Colonic mucosa (tissue), 4 donors: ENCODE measurements around the gene HUNK. TPM values are rescaled to one million over a fixed set of nuclear protein-coding genes. Genes with fewer than 3 reads are reported as not detected.

Experiments
- DNase-seq: peaks from one replicate; pipeline ENCODE4 v3.0.0-alpha.2; 2020
- H3K27ac ChIP-seq: fragments of 200-600 bp; one replicate; pipeline ENCODE4 v1.8.0; 2021
- H3K27me3 ChIP-seq: fragments of 200-600 bp; one replicate; pipeline ENCODE4 v1.8.0; 2021
- H3K36me3 ChIP-seq: fragments of 200-600 bp; one replicate; pipeline ENCODE4 v1.8.0; 2021
- H3K4me1 ChIP-seq: fragments of 200-600 bp; one replicate; pipeline ENCODE4 v1.8.0; 2021; ENCODE audit warnings: mild to moderate bottlenecking
- H3K4me3 ChIP-seq: fragments of 200-600 bp; one replicate; pipeline ENCODE4 v1.8.0; 2021
- H3K9ac ChIP-seq, 2 donors: one replicate each; pipeline ENCODE4 v1.7.0; 2013; ENCODE audit warnings: control low read depth in 2 of 2, low read depth in 2 of 2, low read length in 2 of 2
- H3K9me3 ChIP-seq: fragments of 200-600 bp; one replicate; pipeline ENCODE4 v1.8.0; 2021
- intact Hi-C: fragments of 100-400 bp; cut with DNase I; formaldehyde crosslinking; loops from one replicate; pipeline ENCODE4 v1.14.1; 2022
- total RNA-seq, 2 donors: library from RNA; stranded (reverse); fragmentation: NEBNext Ultra II Directional in 1 of 2; extraction: Animal tissue kit (Norgen Biotek cat#: 25700) in 1 of 2; gene quantifications; one replicate each; pipeline ENCODE4 v1.2.1, GENCODE V29; 2021
- TF ChIP-seq, protein P1 (sequence below): fragments of 200-600 bp; IDR thresholded peaks from one replicate; pipeline ENCODE4 v1.8.0; 2022; ENCODE audit warnings: antibody characterized with exemption, mild to moderate bottlenecking
- donor health status: healthy.
- donor health status: DM: no; HTN: no; CAD: no.
- donor health status: DM: no; HTN: no; CAD: no.

The HUNK gene
- total RNA-seq, 2 donors from 2014 or later = 7.2 to 13.0 TPM

DNA sequence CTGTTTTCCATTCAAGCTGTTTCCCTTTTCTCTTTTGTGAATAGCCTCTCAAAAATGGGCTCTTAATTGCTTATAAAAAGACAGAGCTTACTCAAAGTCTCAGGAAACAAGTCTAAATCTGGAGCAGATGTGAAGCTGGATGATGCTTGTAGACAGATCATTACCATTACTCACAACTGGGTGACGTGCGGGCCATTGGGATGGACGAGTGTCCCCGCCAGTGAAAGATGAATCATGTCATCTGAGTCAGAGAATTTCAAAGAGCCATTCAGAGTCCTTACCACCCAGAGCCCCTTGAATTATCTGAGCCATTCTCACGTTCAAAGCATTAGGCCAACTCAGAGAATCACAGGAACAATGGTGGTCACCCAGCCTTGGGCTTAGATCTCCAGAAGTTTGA, 134.6 kb downstream of the HUNK start:
- Histone ChIP-seq H3K9ac (no peak overlapping the region), H3K27me3 (no peaks in the 10 kb centered on the region), H3K4me3 (no peak overlapping the region), H3K4me1 (no peaks in the 10 kb centered on the region), H3K36me3 (no peaks in the 10 kb centered on the region), H3K27ac (no peak overlapping the region), H3K9me3 (no peaks in the 10 kb centered on the region)
- intact Hi-C loops = no loop called here
- no peak for DNase-seq
- TF ChIP-seq, protein P1, sequence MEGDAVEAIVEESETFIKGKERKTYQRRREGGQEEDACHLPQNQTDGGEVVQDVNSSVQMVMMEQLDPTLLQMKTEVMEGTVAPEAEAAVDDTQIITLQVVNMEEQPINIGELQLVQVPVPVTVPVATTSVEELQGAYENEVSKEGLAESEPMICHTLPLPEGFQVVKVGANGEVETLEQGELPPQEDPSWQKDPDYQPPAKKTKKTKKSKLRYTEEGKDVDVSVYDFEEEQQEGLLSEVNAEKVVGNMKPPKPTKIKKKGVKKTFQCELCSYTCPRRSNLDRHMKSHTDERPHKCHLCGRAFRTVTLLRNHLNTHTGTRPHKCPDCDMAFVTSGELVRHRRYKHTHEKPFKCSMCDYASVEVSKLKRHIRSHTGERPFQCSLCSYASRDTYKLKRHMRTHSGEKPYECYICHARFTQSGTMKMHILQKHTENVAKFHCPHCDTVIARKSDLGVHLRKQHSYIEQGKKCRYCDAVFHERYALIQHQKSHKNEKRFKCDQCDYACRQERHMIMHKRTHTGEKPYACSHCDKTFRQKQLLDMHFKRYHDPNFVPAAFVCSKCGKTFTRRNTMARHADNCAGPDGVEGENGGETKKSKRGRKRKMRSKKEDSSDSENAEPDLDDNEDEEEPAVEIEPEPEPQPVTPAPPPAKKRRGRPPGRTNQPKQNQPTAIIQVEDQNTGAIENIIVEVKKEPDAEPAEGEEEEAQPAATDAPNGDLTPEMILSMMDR = no peak

DNA sequence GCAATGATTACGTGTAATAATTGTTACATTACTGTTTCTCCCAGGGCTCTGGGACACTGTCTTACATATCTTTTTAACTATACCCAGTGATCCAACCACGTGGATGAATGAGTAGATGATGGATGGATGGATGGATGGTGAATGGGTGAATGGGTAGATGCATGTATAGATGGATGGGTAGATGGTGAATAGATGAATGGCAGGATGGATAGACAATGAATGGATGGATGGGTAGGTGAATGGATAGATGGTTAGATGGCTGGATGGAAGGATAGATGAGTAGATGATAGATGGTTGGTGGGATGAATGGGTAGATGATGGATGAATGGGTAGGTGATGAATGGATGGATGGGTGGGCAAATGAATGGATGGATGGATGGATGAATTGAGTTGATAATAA, 135.9 kb downstream of the HUNK start:
- TF ChIP-seq, protein P1 = no peak
- Histone ChIP-seq H3K4me3 (no peak overlapping the region), H3K9me3 (no peaks in the 10 kb centered on the region), H3K4me1 (no peaks in the 10 kb centered on the region), H3K27me3 (no peaks in the 10 kb centered on the region), H3K9ac (no peak overlapping the region), H3K27ac (no peak overlapping the region), H3K36me3 (no peaks in the 10 kb centered on the region)
- DNase-seq = no peak
- intact Hi-C loops = no loop called here

DNA sequence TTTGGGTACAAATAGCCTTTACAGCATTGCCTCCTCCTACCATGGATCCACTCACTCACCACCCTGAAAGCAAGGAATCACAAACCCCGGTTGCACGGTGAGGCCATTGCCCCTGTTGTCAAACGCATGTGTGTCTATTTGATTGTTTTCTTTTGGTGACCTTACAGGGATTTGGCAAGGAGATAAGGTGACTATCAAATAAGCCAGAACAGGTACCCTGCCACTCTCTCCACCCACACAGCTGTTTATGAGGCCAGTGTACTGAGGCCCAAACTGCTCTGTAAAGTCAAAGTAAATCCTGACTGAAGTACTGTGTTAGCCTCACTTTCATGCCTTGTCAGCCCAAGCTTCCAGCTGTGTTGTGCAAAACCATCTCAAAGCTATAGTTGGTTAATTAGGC, 136.4 kb downstream of the HUNK start:
- H3K9ac ChIP-seq = no peak overlapping the region
- TF ChIP-seq, protein P1 = no peak
- no peaks in the 10 kb centered on the region for H3K36me3 ChIP-seq
- no peaks in the 10 kb centered on the region for H3K4me1 ChIP-seq
- no peak overlapping the region for H3K27ac ChIP-seq
- no peak overlapping the region for H3K4me3 ChIP-seq
- no peaks in the 10 kb centered on the region for H3K9me3 ChIP-seq
- H3K27me3 ChIP-seq = no peaks in the 10 kb centered on the region
- intact Hi-C loops = no loop called here
- no peak for DNase-seq

DNA sequence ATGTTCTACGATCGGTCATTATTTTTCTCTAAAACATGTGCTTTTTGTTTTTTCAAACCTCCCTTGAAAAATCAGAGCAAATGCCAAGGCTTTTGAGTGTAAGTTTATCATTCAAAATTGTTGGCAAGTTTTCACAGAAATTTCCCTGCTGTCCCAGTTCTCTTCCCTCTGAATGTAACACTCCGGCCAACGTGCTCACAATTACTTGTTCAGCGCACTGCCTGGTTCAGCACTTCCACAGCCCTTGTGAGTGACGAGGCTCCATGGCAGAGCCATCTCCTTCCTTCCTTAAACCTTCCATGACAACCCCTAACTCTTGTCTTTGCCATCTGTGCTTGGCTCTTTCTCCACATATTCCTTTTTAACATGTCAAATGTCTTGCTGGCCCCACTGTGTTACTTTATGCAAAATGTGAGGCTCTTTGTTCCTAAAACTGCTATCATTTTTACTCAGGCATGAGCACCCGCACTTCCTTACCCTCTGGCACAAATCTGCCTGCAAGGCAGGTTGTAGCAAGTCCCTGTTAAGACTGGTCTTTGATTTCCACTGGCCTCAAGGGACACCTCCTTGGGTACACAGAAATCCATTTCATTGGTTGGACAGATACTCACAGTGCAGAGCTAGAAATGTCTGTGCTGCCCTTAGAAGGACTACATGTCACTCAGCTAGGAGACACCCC, 142.8 kb downstream of the HUNK start:
- H3K27me3 ChIP-seq = no peaks in the 10 kb centered on the region
- H3K4me3 ChIP-seq = no peak overlapping the region
- H3K9ac ChIP-seq = no peak overlapping the region
- TF ChIP-seq, protein P1 = no peak
- H3K9me3 ChIP-seq = no peaks in the 10 kb centered on the region
- H3K36me3 ChIP-seq = no peaks in the 10 kb centered on the region
- no peak overlapping the region for H3K27ac ChIP-seq
- H3K4me1 ChIP-seq = no peaks in the 10 kb centered on the region
- intact Hi-C loops = no loop called here
- DNase-seq = no peak

DNA sequence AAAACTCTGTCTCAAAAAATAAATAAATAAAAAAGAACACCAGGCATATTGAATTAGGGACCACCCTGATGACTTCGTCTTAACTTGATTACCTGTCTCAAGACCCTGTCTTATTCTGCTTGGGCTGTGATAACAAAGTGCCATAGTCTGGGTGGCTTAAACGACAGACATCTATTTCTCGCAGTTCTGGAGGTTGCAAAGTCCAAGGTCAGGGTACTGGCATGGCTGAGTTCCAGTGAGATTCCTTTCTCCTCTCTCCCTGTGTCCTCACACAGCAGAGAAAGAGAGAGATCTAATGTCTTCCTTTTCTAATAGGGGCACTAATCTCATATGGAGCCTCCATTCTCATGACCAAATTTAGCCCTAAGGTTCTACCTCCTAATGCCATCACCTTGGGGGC, 145.6 kb downstream of the HUNK start:
- TF ChIP-seq, protein P1 = no peak
- Histone ChIP-seq H3K4me3 (no peak overlapping the region), H3K27ac (no peak overlapping the region), H3K9me3 (no peaks in the 10 kb centered on the region), H3K27me3 (no peaks in the 10 kb centered on the region), H3K9ac (no peak overlapping the region), H3K36me3 (no peaks in the 10 kb centered on the region), H3K4me1 (no peaks in the 10 kb centered on the region)
- intact Hi-C loops = no loop called here
- DNase-seq = no peak
